ENCODE measurements around the gene MVD. TPM values are rescaled to one million over a fixed set of nuclear protein-coding genes. Genes with fewer than 3 reads are reported as not detected.

Gene MVD
- total and polyA plus RNA-seq, 8 donors = 24.3 to 154 (median 36.3) TPM

DNA sequence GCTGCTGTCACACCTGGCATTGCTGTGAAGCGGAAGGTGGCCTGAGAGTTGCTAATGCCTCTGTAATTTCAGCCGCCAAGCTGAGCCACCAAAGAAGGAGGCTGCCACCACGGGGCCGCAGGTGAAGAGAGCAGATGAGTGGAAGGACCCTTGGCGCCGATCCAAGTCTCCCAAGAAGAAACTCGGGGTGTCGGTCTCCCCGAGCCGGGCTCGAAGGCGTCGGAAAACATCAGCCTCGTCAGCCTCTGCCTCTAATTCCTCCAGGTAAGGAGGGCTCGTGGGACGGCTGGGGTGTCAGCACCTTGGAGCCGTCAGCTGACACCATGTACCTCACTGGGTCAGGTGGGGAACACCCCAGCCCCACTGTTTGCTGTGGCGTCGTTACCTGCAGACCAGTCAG lies 40.8 kb downstream of the MVD start:
- Histone ChIP-seq H3K27ac (no peak overlapping the region), H3K27me3 (no peaks in the 10 kb centered on the region), H3K4me1 (peaks cover 0 to 15% of the 10 kb centered on the region in 2 donors), H3K36me3 (peaks cover 0 to 83% of the 10 kb centered on the region in 2 donors), H3K4me3 (no peak overlapping the region), H3K9me3 (no peaks in the 10 kb centered on the region)
- TF ChIP-seq, protein P1, sequence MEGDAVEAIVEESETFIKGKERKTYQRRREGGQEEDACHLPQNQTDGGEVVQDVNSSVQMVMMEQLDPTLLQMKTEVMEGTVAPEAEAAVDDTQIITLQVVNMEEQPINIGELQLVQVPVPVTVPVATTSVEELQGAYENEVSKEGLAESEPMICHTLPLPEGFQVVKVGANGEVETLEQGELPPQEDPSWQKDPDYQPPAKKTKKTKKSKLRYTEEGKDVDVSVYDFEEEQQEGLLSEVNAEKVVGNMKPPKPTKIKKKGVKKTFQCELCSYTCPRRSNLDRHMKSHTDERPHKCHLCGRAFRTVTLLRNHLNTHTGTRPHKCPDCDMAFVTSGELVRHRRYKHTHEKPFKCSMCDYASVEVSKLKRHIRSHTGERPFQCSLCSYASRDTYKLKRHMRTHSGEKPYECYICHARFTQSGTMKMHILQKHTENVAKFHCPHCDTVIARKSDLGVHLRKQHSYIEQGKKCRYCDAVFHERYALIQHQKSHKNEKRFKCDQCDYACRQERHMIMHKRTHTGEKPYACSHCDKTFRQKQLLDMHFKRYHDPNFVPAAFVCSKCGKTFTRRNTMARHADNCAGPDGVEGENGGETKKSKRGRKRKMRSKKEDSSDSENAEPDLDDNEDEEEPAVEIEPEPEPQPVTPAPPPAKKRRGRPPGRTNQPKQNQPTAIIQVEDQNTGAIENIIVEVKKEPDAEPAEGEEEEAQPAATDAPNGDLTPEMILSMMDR (IDR thresholded peaks at IDR 0.05) = no peak
- intact Hi-C loops (cut with DNase I) = no loop called here
- DNase-seq = no peak
- no peak for ATAC-seq

DNA sequence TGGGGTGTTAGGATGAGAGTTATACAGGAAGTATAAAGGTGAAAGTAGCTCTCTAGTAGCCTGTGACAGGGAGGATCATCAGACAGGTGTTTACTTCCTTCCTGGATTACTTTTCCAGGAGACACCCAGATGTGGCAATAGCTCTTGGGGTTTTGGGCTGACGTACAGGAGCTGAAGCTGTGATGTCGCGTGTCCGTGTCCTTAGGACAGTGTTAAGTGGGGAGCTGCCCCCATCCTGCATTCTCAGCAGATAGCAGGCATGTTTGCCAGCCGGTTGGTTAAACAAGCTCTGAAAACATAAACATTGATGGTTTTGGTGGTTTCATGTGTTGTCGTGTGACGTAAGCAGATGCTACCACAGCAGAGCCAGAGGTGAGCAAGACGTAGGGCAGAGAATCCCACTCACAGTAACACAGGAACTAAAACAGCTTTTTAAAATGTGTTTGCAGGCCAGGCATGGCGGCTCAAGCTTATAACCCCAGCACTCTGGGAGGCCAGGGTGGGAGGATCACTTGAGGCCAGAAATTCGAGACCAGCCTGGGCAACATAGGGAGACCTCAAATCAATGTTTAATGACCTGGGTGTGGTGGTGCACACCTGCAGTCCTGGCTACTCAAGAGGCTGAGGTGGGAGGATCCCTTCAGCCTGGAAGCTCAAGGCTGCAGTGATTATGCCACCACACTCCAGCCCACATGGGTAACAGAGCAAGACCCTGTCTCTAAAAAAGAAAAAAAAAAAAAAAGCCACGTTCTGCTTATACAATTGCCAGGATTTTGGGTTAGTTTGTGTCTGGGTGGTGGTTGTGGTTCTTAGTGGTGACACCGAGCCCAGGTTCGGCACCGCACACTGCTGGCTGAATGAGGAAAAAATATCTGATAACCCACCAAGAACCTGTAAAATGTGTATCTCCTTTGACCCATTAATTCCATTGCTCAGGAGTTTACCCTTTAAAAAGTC lies 42.8 kb downstream of the MVD start:
- H3K27me3 ChIP-seq = no peaks in the 10 kb centered on the region
- no peaks in the 10 kb centered on the region for H3K9me3 ChIP-seq
- H3K36me3 ChIP-seq = peaks cover 0 to 83% of the 10 kb centered on the region in 2 donors
- H3K4me3 ChIP-seq = no peak overlapping the region
- intact Hi-C loops (cut with DNase I) = no loop called here
- no peak overlapping the region for H3K27ac ChIP-seq
- ATAC-seq (no peak), DNase-seq (no peak)
- peaks cover 6 to 22% of the 10 kb centered on the region in 2 donors for H3K4me1 ChIP-seq
- TF ChIP-seq, protein P1 (IDR thresholded peaks at IDR 0.05) = no peak

DNA sequence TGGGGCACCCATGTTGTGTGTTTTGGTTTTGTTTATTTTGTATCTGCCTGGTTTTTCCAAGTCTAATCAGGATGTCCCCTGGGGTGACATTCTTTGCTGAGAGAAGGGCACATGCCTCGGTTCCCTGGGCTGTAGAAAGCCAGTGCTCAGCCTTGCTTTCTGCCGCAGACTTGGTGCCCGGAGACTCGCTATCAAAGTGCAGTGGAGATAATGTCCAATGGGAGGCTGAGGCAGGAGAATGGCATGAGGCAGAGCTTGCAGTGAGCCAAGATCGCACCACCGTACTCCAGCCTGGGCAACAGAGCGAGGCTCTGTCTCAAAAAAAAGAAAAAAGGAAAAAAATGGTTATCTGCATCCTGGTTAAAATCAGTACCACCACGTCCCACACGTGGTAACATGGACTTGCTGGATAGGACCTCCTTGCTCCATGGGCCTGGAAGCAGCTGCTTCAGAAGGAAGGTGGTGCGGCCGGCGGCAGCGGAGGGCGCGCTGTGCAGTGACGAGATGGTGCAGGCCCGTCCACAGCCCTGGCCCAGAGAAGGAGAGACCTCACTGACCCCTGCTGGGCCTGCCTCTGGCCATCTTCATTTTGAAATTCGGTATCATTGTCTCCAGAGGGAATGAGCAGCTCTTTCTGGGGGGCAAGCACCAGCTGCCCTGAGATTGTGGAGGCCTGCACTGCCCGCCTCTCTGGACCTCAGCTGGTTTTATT lies 43.8 kb downstream of the MVD start:
- peaks cover 6 to 22% of the 10 kb centered on the region in 2 donors for H3K4me1 ChIP-seq
- no peaks in the 10 kb centered on the region for H3K27me3 ChIP-seq
- ATAC-seq (no peak), DNase-seq (no peak)
- H3K4me3 ChIP-seq = no peak overlapping the region
- peaks cover 0 to 81% of the 10 kb centered on the region in 2 donors for H3K36me3 ChIP-seq
- no peak overlapping the region for H3K27ac ChIP-seq
- no peaks in the 10 kb centered on the region for H3K9me3 ChIP-seq
- intact Hi-C loops (cut with DNase I) = no loop called here
- TF ChIP-seq, protein P1 (IDR thresholded peaks at IDR 0.05) = no peak

GRCh38 chr16:88618182-88618955 lies 44.5 kb downstream of the MVD start:
- H3K27ac ChIP-seq = no peak overlapping the region
- H3K4me3 ChIP-seq = no peak overlapping the region
- peaks cover 0 to 79% of the 10 kb centered on the region in 2 donors for H3K36me3 ChIP-seq
- peaks cover 6 to 22% of the 10 kb centered on the region in 2 donors for H3K4me1 ChIP-seq
- H3K9me3 ChIP-seq = no peaks in the 10 kb centered on the region
- intact Hi-C loops (cut with DNase I) = no loop called here
- TF ChIP-seq, protein P1 (IDR thresholded peaks at IDR 0.05) = no peak
- ATAC-seq (no peak), DNase-seq (no peak)
- H3K27me3 ChIP-seq = no peaks in the 10 kb centered on the region

All from left lung (tissue), 10 donors.